HG03571 (cell line): Measurements from ENCODE around the gene MEIS2.

Experiments
- ATAC-seq: cut with Tn5 transposase; IDR thresholded peaks from one replicate; pipeline ENCODE4 v1.9.1; 2021; ENCODE audit not compliant: unreplicated experiment

The MEIS2 gene

GRCh38 chr15:37112971-37113670, 12.8 kb upstream of the MEIS2 start:
- no peak for ATAC-seq

- no peak for ATAC-seq
Observed at GRCh38 chr15:37112171-37112570, 11.8 kb upstream of the MEIS2 start.

GRCh38 chr15:37111427-37111717, 11.0 kb upstream of the MEIS2 start:
- ATAC-seq = no peak

- no peak for ATAC-seq
Observed at GRCh38 chr15:37109872-37110572, 9.7 kb upstream of the MEIS2 start.

- ATAC-seq = no peak
Observed at GRCh38 chr15:37109168-37109871, 9.0 kb upstream of the MEIS2 start.

GRCh38 chr15:37108381-37109167, 8.2 kb upstream of the MEIS2 start:
- no peak for ATAC-seq

GRCh38 chr15:37107744-37108380, 7.5 kb upstream of the MEIS2 start:
- no peak for ATAC-seq

GRCh38 chr15:37107071-37107743, 6.9 kb upstream of the MEIS2 start:
- no peak for ATAC-seq

GRCh38 chr15:37106490-37107001, 6.2 kb upstream of the MEIS2 start:
- no peak for ATAC-seq

- no peak for ATAC-seq
Observed at GRCh38 chr15:37105889-37106288, 5.5 kb upstream of the MEIS2 start.

GRCh38 chr15:37105029-37105428, 4.7 kb upstream of the MEIS2 start:
- ATAC-seq = no peak

GRCh38 chr15:37104424-37104981, 4.2 kb upstream of the MEIS2 start:
- ATAC-seq = no peak

GRCh38 chr15:37103475-37104423, 3.4 kb upstream of the MEIS2 start:
- ATAC-seq = no peak

GRCh38 chr15:37103163-37103435, 2.8 kb upstream of the MEIS2 start:
- ATAC-seq = no peak

- ATAC-seq = no peak
Observed at GRCh38 chr15:37102305-37103162, 2.2 kb upstream of the MEIS2 start.

GRCh38 chr15:37101980-37102304, 1.6 kb upstream of the MEIS2 start:
- ATAC-seq = no peak

GRCh38 chr15:37100966-37101215, 542 bp upstream of the MEIS2 start:
- peak; percentile 3 for ATAC-seq

GRCh38 chr15:37099319-37100108, 835 bp downstream of the MEIS2 start:
- ATAC-seq = no peak
